ENCODE data around the gene SERPINB2. TPM values are rescaled to one million over a fixed set of nuclear protein-coding genes. Genes with fewer than 3 reads are reported as not detected.

SERPINB2 gene
- total RNA-seq, 4 donors from 2014 or later: 1.2 to 14.5 (median 3.0) TPM

DNA sequence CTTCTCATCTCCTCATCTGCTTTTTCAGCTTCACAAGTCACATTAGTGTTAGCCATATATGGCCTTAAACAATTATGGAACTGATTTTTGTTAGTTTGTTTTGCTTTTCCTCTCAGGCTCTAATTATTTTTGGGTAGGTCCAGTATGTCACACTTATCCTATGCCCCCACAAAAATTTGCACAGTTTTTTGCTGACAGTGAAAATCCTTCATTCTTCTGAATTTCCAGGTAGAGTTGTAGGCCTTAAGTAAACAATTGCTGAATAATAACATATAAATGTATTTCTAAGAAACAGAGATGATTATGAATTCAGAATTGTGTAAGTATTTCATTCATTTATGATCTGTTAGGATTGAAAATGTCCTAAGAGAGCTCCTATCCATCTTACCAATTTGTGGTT, 11.7 kb downstream of the SERPINB2 start:
- no peaks in the 10 kb centered on the region for H3K9me3 ChIP-seq
- no peaks in the 10 kb centered on the region for H3K4me1 ChIP-seq
- H3K4me3 ChIP-seq: no peak overlapping the region
- TF ChIP-seq, protein P1, sequence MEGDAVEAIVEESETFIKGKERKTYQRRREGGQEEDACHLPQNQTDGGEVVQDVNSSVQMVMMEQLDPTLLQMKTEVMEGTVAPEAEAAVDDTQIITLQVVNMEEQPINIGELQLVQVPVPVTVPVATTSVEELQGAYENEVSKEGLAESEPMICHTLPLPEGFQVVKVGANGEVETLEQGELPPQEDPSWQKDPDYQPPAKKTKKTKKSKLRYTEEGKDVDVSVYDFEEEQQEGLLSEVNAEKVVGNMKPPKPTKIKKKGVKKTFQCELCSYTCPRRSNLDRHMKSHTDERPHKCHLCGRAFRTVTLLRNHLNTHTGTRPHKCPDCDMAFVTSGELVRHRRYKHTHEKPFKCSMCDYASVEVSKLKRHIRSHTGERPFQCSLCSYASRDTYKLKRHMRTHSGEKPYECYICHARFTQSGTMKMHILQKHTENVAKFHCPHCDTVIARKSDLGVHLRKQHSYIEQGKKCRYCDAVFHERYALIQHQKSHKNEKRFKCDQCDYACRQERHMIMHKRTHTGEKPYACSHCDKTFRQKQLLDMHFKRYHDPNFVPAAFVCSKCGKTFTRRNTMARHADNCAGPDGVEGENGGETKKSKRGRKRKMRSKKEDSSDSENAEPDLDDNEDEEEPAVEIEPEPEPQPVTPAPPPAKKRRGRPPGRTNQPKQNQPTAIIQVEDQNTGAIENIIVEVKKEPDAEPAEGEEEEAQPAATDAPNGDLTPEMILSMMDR (IDR thresholded peaks at IDR 0.05): no peak
- TF ChIP-seq POLR2A (IDR thresholded peaks at IDR 0.05) (no peak), POLR2AphosphoS5 (IDR thresholded peaks at IDR 0.05) (no peak), EP300 (IDR thresholded peaks at IDR 0.05) (no peak)
- no peaks in the 10 kb centered on the region for H3K36me3 ChIP-seq
- H3K27me3 ChIP-seq: no peaks in the 10 kb centered on the region
- H3K27ac ChIP-seq: no peak overlapping the region
- ATAC-seq: no peak

DNA sequence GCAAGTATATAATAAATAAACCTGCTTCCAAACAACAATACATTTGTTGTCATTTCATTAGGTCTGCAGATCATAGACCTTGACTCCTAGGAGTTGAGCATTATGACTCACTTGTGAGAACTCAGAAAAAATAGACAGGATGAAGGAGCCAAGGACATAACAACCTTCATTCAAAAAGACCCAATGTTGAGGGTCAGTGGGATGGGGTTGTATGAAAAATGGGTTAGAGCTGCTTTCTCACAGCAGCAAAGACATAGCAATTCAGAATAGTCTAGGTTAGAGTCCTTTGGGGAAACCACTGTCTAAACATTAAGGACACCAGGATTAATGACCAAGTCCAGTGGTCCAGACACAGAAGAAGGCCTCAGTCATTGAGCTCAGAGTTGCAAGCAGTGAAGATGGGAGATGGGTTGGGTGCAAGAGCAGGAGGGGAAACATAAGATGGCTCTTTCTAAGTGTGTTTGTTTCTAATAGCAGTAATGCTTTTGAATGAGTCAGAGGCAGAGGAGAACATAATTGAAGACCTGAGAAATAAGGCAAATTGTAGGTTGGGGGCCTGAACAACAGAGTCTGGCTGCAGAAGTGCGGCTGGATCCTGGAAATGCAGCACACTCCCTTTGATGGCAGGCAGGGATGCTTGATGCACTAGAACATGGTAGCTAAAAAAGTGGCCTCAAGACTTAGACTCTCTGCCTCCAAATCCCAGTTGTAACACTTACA, 16.5 kb downstream of the SERPINB2 start:
- Histone ChIP-seq H3K27me3 (no peaks in the 10 kb centered on the region), H3K27ac (no peak overlapping the region), H3K9me3 (no peaks in the 10 kb centered on the region), H3K36me3 (no peaks in the 10 kb centered on the region), H3K4me3 (no peak overlapping the region), H3K4me1 (no peaks in the 10 kb centered on the region)
- WGBS, 2 donors (ENCODE audit: low coverage in 1 of 2): 90% methylated on average over 1 of the region's 1 CpG; no CpG with 5 or more reads in 1 of the 2 donors
- TF ChIP-seq EP300 (IDR thresholded peaks at IDR 0.05): no peak
- TF ChIP-seq POLR2AphosphoS5 (IDR thresholded peaks at IDR 0.05): no peak
- TF ChIP-seq, protein P1 (IDR thresholded peaks at IDR 0.05): no peak
- no peak for TF ChIP-seq POLR2A (IDR thresholded peaks at IDR 0.05)
- no peak for ATAC-seq

DNA sequence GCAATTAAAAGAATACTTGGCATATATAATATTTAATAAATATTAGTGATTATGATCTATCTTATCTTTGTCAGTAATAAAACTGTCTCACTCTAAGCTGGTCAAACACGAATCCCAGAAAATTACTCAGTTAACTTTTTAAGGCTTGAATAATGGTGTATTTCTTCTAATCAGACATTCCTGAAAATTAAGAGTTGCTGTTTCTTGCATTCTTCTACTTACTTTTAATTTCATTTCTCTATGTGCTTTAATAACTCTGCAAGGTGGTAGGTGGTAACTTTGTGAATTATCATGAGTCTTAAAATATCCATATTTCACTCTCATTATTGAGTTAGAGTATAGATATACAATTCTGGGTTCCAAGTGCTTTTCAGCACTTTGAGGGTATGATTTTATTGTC, 17.2 kb downstream of the SERPINB2 start:
- Histone ChIP-seq H3K36me3 (no peaks in the 10 kb centered on the region), H3K27ac (no peak overlapping the region), H3K9me3 (no peaks in the 10 kb centered on the region), H3K4me1 (no peaks in the 10 kb centered on the region), H3K27me3 (no peaks in the 10 kb centered on the region), H3K4me3 (no peak overlapping the region)
- WGBS, 2 donors (ENCODE audit: low coverage in 1 of 2): 35 to 64% methylated on average over 1 of the region's 1 CpG
- no peak for ATAC-seq
- TF ChIP-seq EP300 (IDR thresholded peaks at IDR 0.05) (no peak), POLR2A (IDR thresholded peaks at IDR 0.05) (no peak), POLR2AphosphoS5 (IDR thresholded peaks at IDR 0.05) (no peak)
- TF ChIP-seq, protein P1 (IDR thresholded peaks at IDR 0.05): no peak

DNA sequence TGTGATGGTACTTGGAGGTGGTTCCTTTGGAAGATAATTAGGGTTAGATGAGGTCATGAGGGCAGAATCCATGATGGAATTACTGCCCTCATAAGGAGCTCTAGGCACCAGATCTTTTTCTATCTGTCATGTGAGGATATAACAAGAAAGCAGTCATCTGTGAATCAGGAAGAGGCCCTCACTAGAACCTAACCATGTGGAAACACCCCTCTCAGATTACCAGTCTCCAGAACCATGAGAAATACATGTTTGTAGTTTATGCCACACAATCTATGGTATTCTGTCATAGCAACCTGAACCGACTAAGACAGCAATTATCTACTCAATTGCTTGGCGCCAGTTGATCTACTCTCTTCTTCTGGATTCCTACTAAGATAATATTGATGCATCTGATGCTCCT, 17.9 kb downstream of the SERPINB2 start:
- H3K9me3 ChIP-seq: no peaks in the 10 kb centered on the region
- H3K27ac ChIP-seq: no peak overlapping the region
- TF ChIP-seq, protein P1 (IDR thresholded peaks at IDR 0.05): no peak
- TF ChIP-seq EP300 (IDR thresholded peaks at IDR 0.05) (no peak), POLR2AphosphoS5 (IDR thresholded peaks at IDR 0.05) (no peak), POLR2A (IDR thresholded peaks at IDR 0.05) (no peak)
- no peak for ATAC-seq
- no peaks in the 10 kb centered on the region for H3K4me1 ChIP-seq
- no peaks in the 10 kb centered on the region for H3K27me3 ChIP-seq
- WGBS, 2 donors (ENCODE audit: low coverage in 1 of 2): 92 to 95% methylated on average over 2 of the region's 2 CpGs
- H3K36me3 ChIP-seq: no peaks in the 10 kb centered on the region
- H3K4me3 ChIP-seq: no peak overlapping the region

DNA sequence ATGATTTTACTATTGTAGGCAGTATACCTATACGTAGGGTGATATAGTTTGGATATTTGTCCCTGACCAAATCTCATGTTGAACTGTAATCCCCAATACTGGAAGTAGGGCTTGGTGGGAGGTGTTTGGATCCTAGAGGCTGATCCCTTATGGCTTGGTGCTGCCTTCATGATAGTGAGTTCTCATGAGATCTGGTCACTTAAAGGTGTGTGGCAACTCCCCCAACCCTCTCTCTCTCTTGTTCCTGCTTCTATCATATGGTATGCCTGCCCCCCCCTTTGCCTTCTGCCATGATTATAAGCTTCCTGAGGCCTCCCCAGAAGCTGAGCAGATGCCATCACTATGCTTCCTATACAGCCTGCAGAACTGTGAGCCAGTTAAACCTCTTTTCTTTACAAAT, 18.6 kb downstream of the SERPINB2 start:
- Histone ChIP-seq H3K27me3 (no peaks in the 10 kb centered on the region), H3K4me3 (no peak overlapping the region), H3K9me3 (no peaks in the 10 kb centered on the region), H3K36me3 (no peaks in the 10 kb centered on the region), H3K27ac (no peak overlapping the region), H3K4me1 (no peaks in the 10 kb centered on the region)
- no peak for TF ChIP-seq POLR2A (IDR thresholded peaks at IDR 0.05)
- TF ChIP-seq POLR2AphosphoS5 (IDR thresholded peaks at IDR 0.05): no peak
- TF ChIP-seq EP300 (IDR thresholded peaks at IDR 0.05): no peak
- TF ChIP-seq, protein P1 (IDR thresholded peaks at IDR 0.05): no peak
- WGBS, 2 donors (ENCODE audit: low coverage in 1 of 2): 63 to 80% methylated on average over 1 of the region's 1 CpG
- ATAC-seq: no peak
